Mammary epithelial cell (primary cell): ENCODE data around the gene OCSTAMP.

ENCODE experiments used
- EZH2 ChIP-seq: IDR thresholded peaks from 2 replicates; pipeline ENCODE4 v1.6.1; 2012; ENCODE audit warnings: low read length, inconsistent platforms, borderline replicate concordance
- TF ChIP-seq, protein P1 (sequence below), 2 donors: IDR thresholded peaks in 1 of 2; conservative IDR thresholded peaks in 1 of 2; 2 replicates each; pipeline ENCODE4 v1.5.1; 2011 to 2012; ENCODE audit warnings: inconsistent platforms in 2 of 2, low read length in 2 of 2, mild to moderate bottlenecking in 2 of 2, control low read depth in 1 of 2, low read depth in 1 of 2; ENCODE audit not compliant: insufficient read depth in 1 of 2; ENCODE audit errors: extremely low read depth in 1 of 2

GRCh38 chr20:46512943-46513844, 37.3 kb downstream of the OCSTAMP start, which contains the start of gene ZNF334:
- TF ChIP-seq, protein P1, sequence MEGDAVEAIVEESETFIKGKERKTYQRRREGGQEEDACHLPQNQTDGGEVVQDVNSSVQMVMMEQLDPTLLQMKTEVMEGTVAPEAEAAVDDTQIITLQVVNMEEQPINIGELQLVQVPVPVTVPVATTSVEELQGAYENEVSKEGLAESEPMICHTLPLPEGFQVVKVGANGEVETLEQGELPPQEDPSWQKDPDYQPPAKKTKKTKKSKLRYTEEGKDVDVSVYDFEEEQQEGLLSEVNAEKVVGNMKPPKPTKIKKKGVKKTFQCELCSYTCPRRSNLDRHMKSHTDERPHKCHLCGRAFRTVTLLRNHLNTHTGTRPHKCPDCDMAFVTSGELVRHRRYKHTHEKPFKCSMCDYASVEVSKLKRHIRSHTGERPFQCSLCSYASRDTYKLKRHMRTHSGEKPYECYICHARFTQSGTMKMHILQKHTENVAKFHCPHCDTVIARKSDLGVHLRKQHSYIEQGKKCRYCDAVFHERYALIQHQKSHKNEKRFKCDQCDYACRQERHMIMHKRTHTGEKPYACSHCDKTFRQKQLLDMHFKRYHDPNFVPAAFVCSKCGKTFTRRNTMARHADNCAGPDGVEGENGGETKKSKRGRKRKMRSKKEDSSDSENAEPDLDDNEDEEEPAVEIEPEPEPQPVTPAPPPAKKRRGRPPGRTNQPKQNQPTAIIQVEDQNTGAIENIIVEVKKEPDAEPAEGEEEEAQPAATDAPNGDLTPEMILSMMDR (conservative IDR thresholded peaks at IDR 0.05 in 1 of 2, IDR thresholded peaks at IDR 0.05 in 1 of 2; ENCODE audit: extremely low read depth in 1 of 2, insufficient read depth in 1 of 2, low read depth in 1 of 2, low read length in 2 of 2): no peak
- TF ChIP-seq EZH2: no peak
